Right atrium auricular region (tissue), 2 donors: ENCODE data around the gene NID2. TPM values are rescaled to one million over a fixed set of nuclear protein-coding genes. Genes with fewer than 3 reads are reported as not detected.

Experiments
- DNase-seq: peaks from one replicate; pipeline ENCODE4 v3.0.0-alpha.2; 2019; ENCODE audit warnings: low spot score
- H3K27ac ChIP-seq, 2 donors: fragments of 200-600 bp; sonication (generic); 1 replicate in 1 of 2; 2 replicates in 1 of 2; pipeline ENCODE4 v1.5.1; 2016 to 2019
- H3K27me3 ChIP-seq, 2 donors: fragments of 200-600 bp; sonication (generic); one replicate each; pipeline versions ENCODE4 v1.5.1 to v1.6.0; 2017 to 2019
- H3K36me3 ChIP-seq: fragments of 200-600 bp; sonication (generic); one replicate; pipeline ENCODE4 v1.5.1; 2016
- H3K4me1 ChIP-seq, 2 donors: fragments of 200-600 bp; sonication (generic); one replicate each; pipeline versions ENCODE4 v1.5.1 to v1.6.0; 2017 to 2019
- H3K4me3 ChIP-seq, 2 donors: fragments of 200-600 bp; sonication (generic); 1 replicate in 1 of 2; 2 replicates in 1 of 2; pipeline ENCODE4 v1.5.1; 2017 to 2019; ENCODE audit warnings: mild to moderate bottlenecking in 1 of 2, moderate library complexity in 1 of 2
- H3K9me3 ChIP-seq, 2 donors: fragments of 200-600 bp; sonication (generic); one replicate each; pipeline ENCODE4 v1.5.1; 2019
- total RNA-seq, 2 donors: library from RNA; depleted of rRNA; stranded (reverse); fragments of >200 nt; gene quantifications; one replicate each; pipeline ENCODE4 v1.1.0, GENCODE V29; 2016
- TF ChIP-seq, protein P1 (sequence below), 2 donors: fragments of 200-600 bp; sonication (generic); IDR thresholded peaks; one replicate each; pipeline ENCODE4 v1.5.1; 2019; ENCODE audit warnings: antibody characterized with exemption in 2 of 2

The NID2 gene
- total RNA-seq, 2 donors from 2014 or later = 23.0 to 41.2 TPM

GRCh38 chr14:52111583-52111982 is 42.7 kb upstream of the NID2 start:
- DNase-seq = no peak
- Histone ChIP-seq H3K36me3 (no peaks in the 10 kb centered on the region), H3K27ac (no peak overlapping the region), H3K4me1 (no peaks in the 10 kb centered on the region), H3K27me3 (no peaks in the 10 kb centered on the region), H3K9me3 (no peaks in the 10 kb centered on the region), H3K4me3 (no peak overlapping the region)
- TF ChIP-seq, protein P1, sequence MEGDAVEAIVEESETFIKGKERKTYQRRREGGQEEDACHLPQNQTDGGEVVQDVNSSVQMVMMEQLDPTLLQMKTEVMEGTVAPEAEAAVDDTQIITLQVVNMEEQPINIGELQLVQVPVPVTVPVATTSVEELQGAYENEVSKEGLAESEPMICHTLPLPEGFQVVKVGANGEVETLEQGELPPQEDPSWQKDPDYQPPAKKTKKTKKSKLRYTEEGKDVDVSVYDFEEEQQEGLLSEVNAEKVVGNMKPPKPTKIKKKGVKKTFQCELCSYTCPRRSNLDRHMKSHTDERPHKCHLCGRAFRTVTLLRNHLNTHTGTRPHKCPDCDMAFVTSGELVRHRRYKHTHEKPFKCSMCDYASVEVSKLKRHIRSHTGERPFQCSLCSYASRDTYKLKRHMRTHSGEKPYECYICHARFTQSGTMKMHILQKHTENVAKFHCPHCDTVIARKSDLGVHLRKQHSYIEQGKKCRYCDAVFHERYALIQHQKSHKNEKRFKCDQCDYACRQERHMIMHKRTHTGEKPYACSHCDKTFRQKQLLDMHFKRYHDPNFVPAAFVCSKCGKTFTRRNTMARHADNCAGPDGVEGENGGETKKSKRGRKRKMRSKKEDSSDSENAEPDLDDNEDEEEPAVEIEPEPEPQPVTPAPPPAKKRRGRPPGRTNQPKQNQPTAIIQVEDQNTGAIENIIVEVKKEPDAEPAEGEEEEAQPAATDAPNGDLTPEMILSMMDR (IDR thresholded peaks at IDR 0.05) = no peak

DNA sequence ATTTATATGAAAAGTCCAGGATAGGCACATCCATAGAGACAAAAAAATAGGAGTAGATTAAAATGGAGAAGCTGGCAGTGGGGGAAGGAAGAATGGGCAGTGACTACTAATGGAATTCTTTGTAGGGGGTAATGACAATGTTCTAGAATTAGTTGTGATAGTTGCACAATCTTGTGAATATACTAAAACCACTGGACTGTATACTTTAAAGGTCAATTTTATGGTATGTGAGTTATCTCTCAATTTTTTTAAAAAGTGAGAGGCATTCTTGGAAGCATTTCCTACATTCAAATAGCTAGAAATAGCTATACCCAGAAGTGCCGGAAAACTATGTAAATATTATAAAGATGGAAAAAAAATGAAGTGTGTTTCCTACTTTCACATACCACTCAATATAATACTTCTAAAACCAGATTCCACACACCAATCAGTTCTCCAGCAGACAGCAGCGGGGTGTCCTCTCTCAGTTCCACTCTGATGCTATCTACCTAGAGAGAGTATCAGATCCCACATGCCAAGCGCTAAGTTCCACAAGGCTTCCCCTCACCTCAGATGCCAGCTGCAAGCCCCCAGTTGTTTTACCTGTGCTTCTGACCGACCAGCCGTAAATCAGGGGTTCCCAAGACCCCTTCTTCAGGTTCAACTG is 41.7 kb upstream of the NID2 start:
- no peak overlapping the region for H3K4me3 ChIP-seq

DNA sequence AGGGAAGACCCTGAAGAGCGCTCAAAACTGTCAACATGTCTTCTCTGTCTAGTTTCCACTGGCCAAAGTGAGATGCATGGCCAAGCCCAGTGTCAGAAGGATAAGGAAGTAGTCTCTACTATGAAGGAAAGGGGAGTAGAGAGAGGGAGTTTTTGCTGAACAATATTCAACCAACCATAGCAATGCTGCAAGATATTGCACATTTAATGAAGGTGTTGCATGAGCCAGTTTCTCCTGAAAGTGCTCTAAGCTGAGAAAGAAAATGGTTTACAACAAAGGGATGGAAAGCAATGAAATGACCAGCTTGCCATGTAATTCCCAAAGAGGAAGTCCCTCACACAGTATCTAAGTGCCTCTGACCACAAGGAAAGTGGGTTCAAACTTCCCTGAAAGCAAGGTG is 40.0 kb upstream of the NID2 start:
- Histone ChIP-seq H3K27me3 (no peaks in the 10 kb centered on the region), H3K36me3 (no peaks in the 10 kb centered on the region), H3K4me3 (no peak overlapping the region), H3K27ac (no peak overlapping the region), H3K9me3 (no peaks in the 10 kb centered on the region), H3K4me1 (no peaks in the 10 kb centered on the region)
- TF ChIP-seq, protein P1 (IDR thresholded peaks at IDR 0.05) = no peak
- DNase-seq = no peak

More for the DNA sequence above, 41.7 kb upstream of the NID2 start:
- H3K27ac ChIP-seq = no peak overlapping the region
- H3K27me3 ChIP-seq = no peaks in the 10 kb centered on the region
- H3K9me3 ChIP-seq = no peaks in the 10 kb centered on the region
- TF ChIP-seq, protein P1 (IDR thresholded peaks at IDR 0.05) = no peak
- DNase-seq = no peak
- no peaks in the 10 kb centered on the region for H3K4me1 ChIP-seq
- H3K36me3 ChIP-seq = no peaks in the 10 kb centered on the region

- Histone ChIP-seq H3K27ac (no peak overlapping the region), H3K9me3 (no peaks in the 10 kb centered on the region), H3K36me3 (no peaks in the 10 kb centered on the region), H3K4me1 (no peaks in the 10 kb centered on the region), H3K4me3 (no peak overlapping the region), H3K27me3 (no peaks in the 10 kb centered on the region)
- no peak for DNase-seq
- TF ChIP-seq, protein P1 (IDR thresholded peaks at IDR 0.05) = no peak
Measured at GRCh38 chr14:52106840-52107239, 38.0 kb upstream of the NID2 start.

DNA sequence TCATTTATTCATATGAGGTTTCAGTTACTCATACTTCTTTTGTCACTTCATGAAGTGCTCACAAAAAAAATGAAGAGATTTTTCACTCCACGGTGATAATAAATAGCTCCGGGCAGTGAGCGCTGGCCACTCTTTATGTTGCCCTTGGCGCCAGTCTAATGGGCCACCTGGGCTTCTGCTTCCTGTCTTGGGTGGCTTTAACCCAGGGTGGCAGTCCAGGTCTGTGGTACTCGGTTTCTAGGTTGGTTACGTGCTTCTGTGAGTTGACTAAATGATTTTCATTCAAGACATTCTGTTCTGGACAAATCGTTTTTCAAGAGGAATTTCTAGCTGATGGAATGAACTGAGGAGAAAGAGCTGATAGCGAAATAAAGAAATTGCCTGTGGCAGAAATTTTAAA is 34.6 kb upstream of the NID2 start:
- no peak overlapping the region for H3K27ac ChIP-seq
- DNase-seq = no peak
- no peaks in the 10 kb centered on the region for H3K36me3 ChIP-seq
- H3K4me3 ChIP-seq = no peak overlapping the region
- H3K9me3 ChIP-seq = no peaks in the 10 kb centered on the region
- TF ChIP-seq, protein P1 (IDR thresholded peaks at IDR 0.05) = no peak
- no peaks in the 10 kb centered on the region for H3K4me1 ChIP-seq
- no peaks in the 10 kb centered on the region for H3K27me3 ChIP-seq

GRCh38 chr14:52095794-52096193 is 26.9 kb upstream of the NID2 start:
- H3K4me3 ChIP-seq = no peak overlapping the region
- no peaks in the 10 kb centered on the region for H3K27me3 ChIP-seq
- H3K9me3 ChIP-seq = no peaks in the 10 kb centered on the region
- no peaks in the 10 kb centered on the region for H3K4me1 ChIP-seq
- H3K36me3 ChIP-seq = no peaks in the 10 kb centered on the region
- no peak overlapping the region for H3K27ac ChIP-seq
- TF ChIP-seq, protein P1 (IDR thresholded peaks at IDR 0.05) = no peak
- no peak for DNase-seq
